Prostate gland (tissue), 2 donors: Measurements from ENCODE around the gene ABCA2.

ENCODE experiments used
- POLR2A ChIP-seq: fragments of 450-650 bp; IDR thresholded peaks from one replicate; pipeline ENCODE4 v1.6.1; 2016; ENCODE audit warnings: antibody characterized with exemption, mild to moderate bottlenecking
- TF ChIP-seq, protein P1 (sequence below), 4 experiments: fragments of 200-600 bp in 2 of 4; fragments of 450-650 bp in 2 of 4; sonication (generic) in 2 of 4; IDR thresholded peaks; 1 replicate in 3 of 4; 2 replicates in 1 of 4; pipeline ENCODE4 v1.5.1; 2016 to 2019; ENCODE audit warnings: antibody characterized with exemption in 4 of 4, mild to moderate bottlenecking in 2 of 4, moderate library complexity in 2 of 4

DNA sequence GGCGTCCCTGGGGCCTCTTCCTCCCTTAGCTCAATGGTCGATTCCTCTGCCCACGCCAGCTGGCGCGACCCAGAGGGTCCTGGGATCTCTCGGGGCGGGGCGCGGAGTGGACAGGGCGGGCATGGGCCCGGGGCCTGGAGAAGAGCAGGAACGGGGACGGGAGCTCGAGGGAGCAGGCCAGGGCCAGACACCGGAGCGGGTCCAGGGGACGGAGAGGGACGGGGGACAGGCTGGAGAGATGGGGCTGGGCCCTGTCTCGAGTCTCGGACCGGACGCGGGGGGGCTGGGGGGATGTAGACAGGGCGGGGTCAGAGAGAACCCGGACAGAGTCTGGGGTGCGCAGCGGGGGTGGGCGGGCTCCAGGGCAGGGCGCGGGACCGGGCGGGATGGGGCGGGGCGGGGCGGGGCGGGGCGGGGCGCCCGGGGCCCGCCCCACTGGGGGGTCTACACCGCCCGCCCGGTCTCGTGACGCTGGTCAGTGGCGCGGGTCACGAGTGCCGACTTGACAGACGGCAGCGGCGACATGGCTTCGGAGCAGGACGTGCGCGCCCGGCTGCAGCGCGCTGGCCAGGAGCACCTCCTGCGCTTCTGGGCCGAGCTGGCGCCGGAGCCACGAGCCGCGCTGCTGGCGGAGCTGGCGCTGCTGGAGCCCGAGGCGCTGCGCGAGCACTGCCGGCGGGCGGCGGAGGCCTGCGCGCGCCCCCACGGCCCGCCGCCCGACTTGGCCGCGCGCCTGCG lies 49.1 kb upstream of the ABCA2 start, which contains the start of gene UAP1L1:
- TF ChIP-seq, protein P1, sequence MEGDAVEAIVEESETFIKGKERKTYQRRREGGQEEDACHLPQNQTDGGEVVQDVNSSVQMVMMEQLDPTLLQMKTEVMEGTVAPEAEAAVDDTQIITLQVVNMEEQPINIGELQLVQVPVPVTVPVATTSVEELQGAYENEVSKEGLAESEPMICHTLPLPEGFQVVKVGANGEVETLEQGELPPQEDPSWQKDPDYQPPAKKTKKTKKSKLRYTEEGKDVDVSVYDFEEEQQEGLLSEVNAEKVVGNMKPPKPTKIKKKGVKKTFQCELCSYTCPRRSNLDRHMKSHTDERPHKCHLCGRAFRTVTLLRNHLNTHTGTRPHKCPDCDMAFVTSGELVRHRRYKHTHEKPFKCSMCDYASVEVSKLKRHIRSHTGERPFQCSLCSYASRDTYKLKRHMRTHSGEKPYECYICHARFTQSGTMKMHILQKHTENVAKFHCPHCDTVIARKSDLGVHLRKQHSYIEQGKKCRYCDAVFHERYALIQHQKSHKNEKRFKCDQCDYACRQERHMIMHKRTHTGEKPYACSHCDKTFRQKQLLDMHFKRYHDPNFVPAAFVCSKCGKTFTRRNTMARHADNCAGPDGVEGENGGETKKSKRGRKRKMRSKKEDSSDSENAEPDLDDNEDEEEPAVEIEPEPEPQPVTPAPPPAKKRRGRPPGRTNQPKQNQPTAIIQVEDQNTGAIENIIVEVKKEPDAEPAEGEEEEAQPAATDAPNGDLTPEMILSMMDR (IDR thresholded peaks at IDR 0.05), result no peak
- TF ChIP-seq POLR2A, result peak; percentile 59
